OCI-LY7 (cell line): ENCODE measurements around the gene B2M. TPM values are rescaled to one million over a fixed set of nuclear protein-coding genes. Genes with fewer than 3 reads are reported as not detected.

Experiments
- BruUV-seq: library from RNA; stranded (reverse); fragments of 400-500 nt; replicated peaks from 2 replicates; lab custom pipeline; 2021; lab: Mats Ljungman, UMichigan
- CTCF ChIA-PET: fragments of 300-600 bp; sonication (Branson Sonifier 250); formaldehyde crosslinking; loops from one replicate; lab custom pipeline; 2022; ENCODE audit warnings: antibody characterized with exemption; ENCODE audit not compliant: unreplicated experiment; lab: Charles Lee
- POLR2A ChIA-PET: fragments of 300-600 bp; sonication (Branson Sonifier 250); formaldehyde crosslinking; loops from one replicate; lab custom pipeline; 2022; ENCODE audit warnings: antibody characterized with exemption; lab: Charles Lee
- DNase-seq: peaks from one replicate; pipeline ENCODE4 v3.0.0-alpha.2; 2015; ENCODE audit warnings: low spot score
- H2AFZ ChIP-seq: fragments of 200-600 bp; sonication (generic), shearing (Covaris generic); 2 replicates; pipeline ENCODE4 v1.6.1; 2014; ENCODE audit warnings: mild to moderate bottlenecking, antibody characterized with exemption, low read length, moderate library complexity
- H3K27ac ChIP-seq: fragments of 200-600 bp; sonication (generic); 2 replicates; pipeline ENCODE4 v1.5.1; 2014; ENCODE audit warnings: mixed run types, low read depth, mild to moderate bottlenecking, moderate library complexity, low read length, inconsistent platforms; ENCODE audit not compliant: poor library complexity, severe bottlenecking
- H3K36me3 ChIP-seq: fragments of 200-600 bp; sonication (generic); 2 replicates; pipeline ENCODE4 v1.6.1; 2014; ENCODE audit warnings: mild to moderate bottlenecking, antibody characterized with exemption, low read length, moderate library complexity, mixed read lengths; ENCODE audit not compliant: insufficient read depth
- H3K4me1 ChIP-seq: fragments of 200-600 bp; sonication (generic); 2 replicates; pipeline ENCODE4 v1.5.1; 2014; ENCODE audit warnings: mild to moderate bottlenecking, low read length; ENCODE audit not compliant: insufficient read depth, poor library complexity, severe bottlenecking
- H3K4me2 ChIP-seq: fragments of 200-600 bp; sonication (generic); 2 replicates; pipeline ENCODE4 v1.6.1; 2014; ENCODE audit warnings: mild to moderate bottlenecking, low read length
- H3K4me3 ChIP-seq: fragments of 200-600 bp; sonication (generic); 2 replicates; pipeline ENCODE4 v1.5.1; 2014; ENCODE audit warnings: mild to moderate bottlenecking, low read depth, low read length; ENCODE audit not compliant: poor library complexity, severe bottlenecking
- H3K79me2 ChIP-seq: fragments of 200-600 bp; sonication (generic); 2 replicates; pipeline ENCODE4 v1.6.1; 2016; ENCODE audit warnings: low read depth, mild to moderate bottlenecking, low read length, moderate library complexity, mixed read lengths; ENCODE audit not compliant: insufficient read depth
- H3K9me2 ChIP-seq: fragments of 200-600 bp; sonication (generic); 2 replicates; pipeline ENCODE4 v1.6.1; 2016; ENCODE audit warnings: mild to moderate bottlenecking, low read length, mixed read lengths; ENCODE audit not compliant: insufficient read depth
- H3K9me3 ChIP-seq: fragments of 200-600 bp; sonication (generic); 2 replicates; pipeline ENCODE4 v1.6.1; 2014; ENCODE audit warnings: mild to moderate bottlenecking, mixed run types, low read length, mixed read lengths
- H4K20me1 ChIP-seq: fragments of 200-600 bp; sonication (generic); 2 replicates; pipeline ENCODE4 v1.6.1; 2014; ENCODE audit warnings: mild to moderate bottlenecking, antibody characterized with exemption, low read length, moderate library complexity, mixed read lengths; ENCODE audit not compliant: insufficient read depth
- EZH2phosphoT487 ChIP-seq: fragments of 200-600 bp; sonication (generic); IDR thresholded peaks from 2 replicates; pipeline ENCODE4 v1.6.1; 2018; ENCODE audit warnings: low read depth, borderline replicate concordance, mild to moderate bottlenecking, mixed run types, antibody characterized with exemption, low read length, moderate library complexity, mixed read lengths
- intact Hi-C: fragments of 100-400 bp; cut with micrococcal nuclease; formaldehyde crosslinking; loops from one replicate; pipeline ENCODE4 v1.10.0; 2022; ENCODE audit not compliant: unreplicated experiment
- total RNA-seq, 2 experiments: library from RNA; depleted of rRNA in 1 of 2; stranded (reverse); fragments of >200 nt in 1 of 2; shearing (Covaris generic) in 1 of 2; gene quantifications; 2 replicates each; pipeline ENCODE4 v1.2.3, GENCODE V29; 2014 to 2022
- TF ChIP-seq, protein P1 (sequence below): fragments of 200-600 bp; sonication (generic); conservative IDR thresholded peaks from 2 replicates; pipeline ENCODE4 v1.5.1; 2014; ENCODE audit warnings: mild to moderate bottlenecking, antibody characterized with exemption, low read length, moderate library complexity, mixed read lengths

Gene B2M
- total RNA-seq, 2 experiments from 2014 or later = 1,161 to 1,738 TPM

DNA sequence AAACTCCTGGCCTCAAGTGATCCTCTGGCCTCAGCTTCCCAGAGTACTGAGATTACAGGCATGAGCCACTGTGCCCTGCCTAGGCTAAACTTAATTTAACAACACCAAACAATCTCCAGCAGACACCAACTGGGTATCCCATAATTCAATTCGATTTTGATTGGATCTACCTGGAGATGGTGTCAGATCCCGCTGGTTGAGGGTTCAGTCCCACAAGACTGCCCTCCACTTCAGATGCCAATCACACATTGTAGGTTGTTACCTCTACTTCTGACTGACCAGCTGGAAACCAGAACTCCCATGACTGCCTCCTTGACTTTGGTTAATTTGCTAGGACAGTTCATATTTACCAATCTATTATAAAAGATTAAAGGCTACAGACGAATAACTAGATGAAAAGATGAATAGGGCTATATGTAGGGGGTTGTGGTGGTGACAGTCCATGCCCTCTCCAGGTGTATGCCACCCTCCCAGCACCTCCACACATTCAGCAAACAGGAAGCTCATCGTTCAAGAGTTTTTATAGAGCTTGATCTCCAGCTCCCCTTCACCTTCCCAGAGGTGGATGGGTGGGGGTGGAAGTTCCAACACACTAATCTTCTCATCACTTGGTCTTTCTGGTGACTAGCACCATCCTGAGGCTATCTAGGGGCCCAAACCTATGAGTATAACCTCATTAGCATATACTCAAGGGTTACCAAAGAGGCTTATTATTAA is 9.3 kb downstream of the B2M start:
- ChIA-PET CTCF (interaction anchor here (0.6 kb wide), 1 partner anchor 17 kb away, joined by 3 read pairs; no protein-coding TSS in a partner anchor), POLR2A (interaction anchor here (0.6 to 2.4 kb wide), 4 partner anchors 10 to 219 kb away, joined by 4 to 12 read pairs (median 4); partner anchors contain the start of genes B2M and PATL2)
- no peak for DNase-seq
- Histone ChIP-seq H3K4me3 (no peak overlapping the region), H3K9me2 (no peaks in the 10 kb centered on the region), H3K27ac (peak overlapping the region; percentile 85), H3K36me3 (peaks cover 46% of the 10 kb centered on the region), H2AFZ (no peak overlapping the region), H3K9me3 (no peaks in the 10 kb centered on the region; the same call in 1 of the 2 replicates), H3K79me2 (peaks cover 11% of the 10 kb centered on the region; the same call in 1 of the 2 replicates), H3K4me1 (peaks cover 86% of the 10 kb centered on the region), H3K4me2 (no peak overlapping the region), H4K20me1 (peaks cover 8% of the 10 kb centered on the region; the same call in 1 of the 2 replicates)
- TF ChIP-seq EZH2phosphoT487 = no peak
- TF ChIP-seq, protein P1, sequence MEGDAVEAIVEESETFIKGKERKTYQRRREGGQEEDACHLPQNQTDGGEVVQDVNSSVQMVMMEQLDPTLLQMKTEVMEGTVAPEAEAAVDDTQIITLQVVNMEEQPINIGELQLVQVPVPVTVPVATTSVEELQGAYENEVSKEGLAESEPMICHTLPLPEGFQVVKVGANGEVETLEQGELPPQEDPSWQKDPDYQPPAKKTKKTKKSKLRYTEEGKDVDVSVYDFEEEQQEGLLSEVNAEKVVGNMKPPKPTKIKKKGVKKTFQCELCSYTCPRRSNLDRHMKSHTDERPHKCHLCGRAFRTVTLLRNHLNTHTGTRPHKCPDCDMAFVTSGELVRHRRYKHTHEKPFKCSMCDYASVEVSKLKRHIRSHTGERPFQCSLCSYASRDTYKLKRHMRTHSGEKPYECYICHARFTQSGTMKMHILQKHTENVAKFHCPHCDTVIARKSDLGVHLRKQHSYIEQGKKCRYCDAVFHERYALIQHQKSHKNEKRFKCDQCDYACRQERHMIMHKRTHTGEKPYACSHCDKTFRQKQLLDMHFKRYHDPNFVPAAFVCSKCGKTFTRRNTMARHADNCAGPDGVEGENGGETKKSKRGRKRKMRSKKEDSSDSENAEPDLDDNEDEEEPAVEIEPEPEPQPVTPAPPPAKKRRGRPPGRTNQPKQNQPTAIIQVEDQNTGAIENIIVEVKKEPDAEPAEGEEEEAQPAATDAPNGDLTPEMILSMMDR = no peak
- BruUV-seq = no TSS peak
- intact Hi-C loops = no loop called here

- Histone ChIP-seq H3K36me3 (peaks cover 32% of the 10 kb centered on the region), H3K4me3 (no peak overlapping the region), H2AFZ (peak overlapping the region; percentile 35; the same call in 1 of the 2 replicates), H3K9me2 (no peaks in the 10 kb centered on the region), H3K4me2 (peak overlapping the region; percentile 12; the same call in 1 of the 2 replicates), H4K20me1 (peaks cover 7% of the 10 kb centered on the region; the same call in 1 of the 2 replicates), H3K9me3 (no peaks in the 10 kb centered on the region; the same call in 1 of the 2 replicates), H3K4me1 (peaks cover 86% of the 10 kb centered on the region), H3K79me2 (no peaks in the 10 kb centered on the region; the same call in 1 of the 2 replicates), H3K27ac (peak overlapping the region; percentile 48)
- intact Hi-C loops = no loop called here
- DNase-seq = no peak
- ChIA-PET CTCF (no interaction called here), POLR2A (interaction anchor here (1.0 to 2.4 kb wide), 2 partner anchors 8 to 11 kb away, joined by 5 to 12 read pairs; partner anchors contain the start of genes B2M and PATL2)
- no TSS peak for BruUV-seq
- TF ChIP-seq, protein P1 = no peak
- no peak for TF ChIP-seq EZH2phosphoT487
Observed at GRCh38 chr15:44722011-44722410, 10.7 kb downstream of the B2M start.
